Retinal pigment epithelial cell (primary cell): ENCODE measurements around the gene NDUFB7.
A peak's percentile ranks its signal among the peaks of the same experiment; 100 is the strongest.

Source experiments
- DNase-seq: peaks from one replicate; pipeline ENCODE4 v3.0.0-alpha.2; 2010; ENCODE audit warnings: low read depth
- H3K4me3 ChIP-seq: 2 replicates; pipeline ENCODE4 v1.5.1; 2011; ENCODE audit warnings: mild to moderate bottlenecking, low read length, control low read depth, moderate library complexity
- TF ChIP-seq, protein P1 (sequence below): conservative IDR thresholded peaks from 2 replicates; pipeline ENCODE4 v1.5.1; 2011; ENCODE audit warnings: low read depth, low read length, control low read depth, inconsistent platforms

Gene NDUFB7

DNA sequence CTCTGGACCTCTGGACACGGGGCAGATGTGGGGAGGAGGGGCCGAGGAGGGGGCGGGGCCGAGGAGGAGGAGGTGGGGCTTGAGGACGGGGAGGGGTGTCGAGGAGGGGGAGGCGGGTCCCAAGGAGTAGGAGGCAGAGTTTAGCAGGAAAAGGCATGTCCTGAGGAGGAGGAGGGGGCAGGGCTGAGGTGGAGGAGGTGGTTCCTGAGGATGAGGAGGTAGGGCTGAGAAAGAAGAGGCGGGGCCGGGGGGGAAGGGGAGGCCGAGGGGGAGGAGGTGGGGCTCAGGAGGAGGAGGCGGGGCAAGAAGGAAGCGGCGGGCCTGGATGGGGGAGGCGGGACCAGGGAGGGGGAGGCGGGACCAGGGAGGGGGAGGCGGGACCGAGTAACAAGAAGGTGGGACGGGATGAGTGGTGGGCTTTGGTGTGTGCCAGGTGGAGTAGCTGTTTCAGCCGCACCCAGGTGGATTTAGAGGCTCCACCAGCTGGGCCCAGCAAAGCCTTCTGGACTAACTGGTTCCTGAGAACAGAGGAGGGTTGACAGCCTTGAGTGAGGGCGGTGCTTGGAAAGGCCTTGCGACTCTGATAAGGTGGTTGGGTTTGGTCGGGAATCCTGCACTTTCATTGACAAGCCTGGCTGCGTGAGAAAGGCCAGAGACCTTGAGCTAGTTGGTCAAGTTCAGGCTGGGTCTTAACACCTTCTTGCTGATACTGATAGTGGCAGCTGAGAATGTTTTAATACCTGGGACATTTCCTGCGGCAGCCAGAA, 34.8 kb downstream of the NDUFB7 start:
- H3K4me3 ChIP-seq: peak overlapping the region; percentile 29
- TF ChIP-seq, protein P1, sequence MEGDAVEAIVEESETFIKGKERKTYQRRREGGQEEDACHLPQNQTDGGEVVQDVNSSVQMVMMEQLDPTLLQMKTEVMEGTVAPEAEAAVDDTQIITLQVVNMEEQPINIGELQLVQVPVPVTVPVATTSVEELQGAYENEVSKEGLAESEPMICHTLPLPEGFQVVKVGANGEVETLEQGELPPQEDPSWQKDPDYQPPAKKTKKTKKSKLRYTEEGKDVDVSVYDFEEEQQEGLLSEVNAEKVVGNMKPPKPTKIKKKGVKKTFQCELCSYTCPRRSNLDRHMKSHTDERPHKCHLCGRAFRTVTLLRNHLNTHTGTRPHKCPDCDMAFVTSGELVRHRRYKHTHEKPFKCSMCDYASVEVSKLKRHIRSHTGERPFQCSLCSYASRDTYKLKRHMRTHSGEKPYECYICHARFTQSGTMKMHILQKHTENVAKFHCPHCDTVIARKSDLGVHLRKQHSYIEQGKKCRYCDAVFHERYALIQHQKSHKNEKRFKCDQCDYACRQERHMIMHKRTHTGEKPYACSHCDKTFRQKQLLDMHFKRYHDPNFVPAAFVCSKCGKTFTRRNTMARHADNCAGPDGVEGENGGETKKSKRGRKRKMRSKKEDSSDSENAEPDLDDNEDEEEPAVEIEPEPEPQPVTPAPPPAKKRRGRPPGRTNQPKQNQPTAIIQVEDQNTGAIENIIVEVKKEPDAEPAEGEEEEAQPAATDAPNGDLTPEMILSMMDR: no peak

DNA sequence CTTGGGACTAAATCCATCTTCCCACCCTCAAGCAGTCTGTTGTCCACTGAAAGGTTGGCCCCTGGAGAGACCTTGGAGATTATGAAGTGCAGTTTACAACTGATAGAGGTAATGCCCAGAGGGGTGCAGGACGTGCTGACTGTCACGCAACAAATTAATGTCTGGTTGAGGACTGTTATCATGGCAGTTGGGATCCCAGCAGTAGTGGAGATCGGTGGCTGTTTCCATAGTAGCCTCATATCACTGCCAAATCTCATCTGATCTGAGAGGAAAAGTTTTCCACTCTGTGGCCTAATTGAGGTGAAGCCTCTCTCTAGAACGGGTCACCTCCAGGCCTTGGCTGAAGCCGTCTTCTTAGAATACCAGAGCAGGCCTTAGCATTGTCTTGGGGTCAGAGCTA, 38.4 kb downstream of the NDUFB7 start:
- no peak for DNase-seq
- TF ChIP-seq, protein P1: no peak
- no peak overlapping the region for H3K4me3 ChIP-seq

More for the DNA sequence above, 34.8 kb downstream of the NDUFB7 start:
- no peak for DNase-seq

DNA sequence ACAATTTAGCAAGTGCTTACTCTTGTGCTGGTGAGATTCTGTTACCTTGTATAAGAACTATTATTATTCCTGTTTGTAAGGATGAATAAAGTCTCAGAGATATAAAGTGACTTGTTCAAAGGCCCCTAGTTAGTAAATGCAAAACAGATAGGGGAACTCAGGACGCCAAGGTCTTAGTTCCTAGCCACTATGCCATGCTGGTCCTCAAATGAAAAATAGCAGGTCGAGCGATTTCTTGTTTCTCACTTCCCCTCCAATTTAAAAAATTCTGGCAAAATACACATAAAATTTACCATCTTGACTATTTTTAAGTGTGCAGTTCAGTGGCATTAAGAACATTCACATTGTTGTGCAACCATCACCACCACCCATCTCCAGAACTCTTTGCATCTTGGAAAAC, 41.4 kb downstream of the NDUFB7 start:
- DNase-seq: no peak
- TF ChIP-seq, protein P1: no peak
- peak overlapping the region; percentile 84 for H3K4me3 ChIP-seq

DNA sequence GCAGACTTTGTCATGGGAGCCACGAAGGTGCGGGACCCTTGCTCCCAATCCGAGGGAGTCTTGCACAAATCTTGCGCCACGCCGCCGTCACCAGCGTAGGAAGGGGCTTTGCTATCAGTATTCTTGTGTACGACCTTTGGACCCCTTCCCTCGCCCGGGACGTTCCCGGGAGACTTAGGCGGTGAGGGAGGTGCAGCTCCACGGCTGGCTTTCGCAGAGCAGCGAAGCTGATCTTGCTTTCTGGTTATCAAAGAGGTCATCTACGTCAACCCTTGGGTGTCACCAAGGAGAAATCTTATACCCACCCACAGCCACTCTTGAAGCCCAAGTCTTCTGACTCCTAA, 41.9 kb downstream of the NDUFB7 start:
- H3K4me3 ChIP-seq: peak overlapping the region; percentile 84

DNA sequence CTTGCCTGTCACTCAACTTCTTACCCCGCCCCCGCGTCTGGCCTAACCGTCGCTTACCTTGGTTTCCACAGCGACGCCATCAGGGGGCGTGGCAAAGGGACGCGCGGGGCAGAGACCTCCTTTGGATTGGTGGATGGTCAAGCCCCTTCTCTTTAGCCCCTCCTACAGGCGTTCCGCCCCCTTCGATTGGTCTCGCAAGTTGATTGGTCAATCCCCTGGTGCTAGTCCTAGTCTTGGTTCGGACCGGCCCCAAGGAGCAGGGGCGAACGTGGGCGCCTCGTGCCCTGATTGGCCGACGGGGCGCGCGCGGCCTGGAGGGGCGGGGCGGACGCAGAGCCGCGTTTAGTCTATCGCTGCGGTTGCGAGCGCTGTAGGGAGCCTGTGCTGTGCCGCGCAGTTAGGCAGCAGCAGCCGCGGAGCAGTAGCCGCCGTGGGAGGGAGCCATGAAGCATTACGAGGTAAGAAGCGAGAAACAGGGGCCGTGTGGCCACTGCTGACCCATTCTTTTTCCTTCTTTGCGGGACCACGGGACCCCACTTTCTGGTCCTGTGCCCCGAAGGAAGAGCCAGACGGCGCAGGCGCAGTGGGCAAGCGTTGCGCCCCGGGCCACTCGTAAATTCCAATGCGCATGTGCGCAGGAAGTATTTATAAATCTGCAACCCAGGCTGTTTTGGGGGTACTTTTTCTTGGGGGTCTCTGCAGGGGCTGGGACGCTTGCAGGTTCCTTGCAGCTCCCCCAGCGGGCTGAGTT, 42.4 kb downstream of the NDUFB7 start, which contains the start of gene TECR:
TECR (plus strand) TSS at position 341 of the 751 bp plus-strand sequence; CDS start at position 444, 103 bp downstream.
- TF ChIP-seq, protein P1: no peak
- H3K4me3 ChIP-seq: peak within 1 kb of the TSS; percentile 84
- peak; percentile 99 for DNase-seq

More for the DNA sequence above, 41.9 kb downstream of the NDUFB7 start:
- DNase-seq: no peak
- TF ChIP-seq, protein P1: no peak

DNA sequence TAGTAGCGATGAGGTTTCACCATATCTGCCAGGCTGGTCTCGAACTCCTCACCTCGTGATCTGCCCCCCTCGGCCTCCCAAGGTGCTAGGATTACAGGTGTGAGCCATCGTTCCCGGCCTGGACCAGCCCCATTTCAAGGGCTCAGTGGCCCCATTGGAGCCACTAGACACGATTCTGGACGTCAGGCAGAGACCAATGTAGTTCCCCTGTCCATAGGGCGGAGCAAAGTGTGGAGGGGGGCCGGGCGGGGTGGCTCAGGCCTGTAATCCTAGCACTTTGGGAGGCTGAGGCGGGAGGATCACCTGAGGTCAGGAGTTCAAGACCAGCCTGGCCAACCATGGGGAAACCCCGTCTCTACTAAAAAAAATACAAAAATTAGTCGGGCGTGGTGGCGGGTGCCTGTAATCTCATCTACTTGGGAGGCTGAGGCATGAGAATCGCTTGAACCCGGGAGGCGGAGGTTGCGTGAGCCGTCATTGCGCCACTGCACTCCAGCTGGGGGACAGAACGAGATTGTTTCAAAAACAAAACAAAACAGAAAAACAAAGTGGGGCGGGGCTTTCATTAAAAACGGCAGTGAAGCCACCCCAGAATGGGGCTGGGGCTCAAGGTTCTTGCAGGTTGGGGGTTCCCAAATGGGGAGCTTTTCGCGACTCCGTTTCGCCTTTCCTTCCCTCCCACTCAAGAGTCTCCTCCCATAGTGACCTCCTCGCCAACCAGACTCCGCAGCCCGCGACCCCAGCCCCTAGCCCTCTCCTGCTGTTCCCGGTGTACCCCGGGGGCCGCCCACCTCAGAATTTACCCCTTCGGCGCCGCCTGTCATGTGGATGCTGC, 43.2 kb downstream of the NDUFB7 start:
- TF ChIP-seq, protein P1: no peak
- H3K4me3 ChIP-seq: peak overlapping the region; percentile 72
- DNase-seq: no peak
